ENCODE results near the gene DCP1A.

The DCP1A gene

GRCh38 chr3:53242642-53243041 lies 104.7 kb downstream of the DCP1A start:
- no peak for DNase-seq

- DNase-seq, result no peak
Observed at GRCh38 chr3:53242155-53242554, 105.2 kb downstream of the DCP1A start.

- DNase-seq, result no peak
Observed at GRCh38 chr3:53240989-53241972, 106.1 kb downstream of the DCP1A start.

- no peak for DNase-seq
Observed at GRCh38 chr3:53239800-53240199, 107.5 kb downstream of the DCP1A start.

- DNase-seq, result no peak
Observed at GRCh38 chr3:53238886-53239285, 108.5 kb downstream of the DCP1A start.

GRCh38 chr3:53238051-53238850 lies 109.1 kb downstream of the DCP1A start:
- DNase-seq, result no peak

- no peak for DNase-seq
Observed at GRCh38 chr3:53236112-53236841, 111.1 kb downstream of the DCP1A start.

- no peak for DNase-seq
Observed at GRCh38 chr3:53235545-53235944, 111.8 kb downstream of the DCP1A start.

GRCh38 chr3:53234841-53235232 lies 112.5 kb downstream of the DCP1A start:
- DNase-seq, result no peak

- no peak for DNase-seq
Observed at GRCh38 chr3:53234130-53234840, 113.1 kb downstream of the DCP1A start.

All from NCI-H1417 (cell line).